ENCODE data around the gene RICTOR. TPM values are rescaled to one million over a fixed set of nuclear protein-coding genes. Genes with fewer than 3 reads are reported as not detected.

The RICTOR gene
- total and polyA plus RNA-seq, 7 donors = 2.5 to 50.1 (median 32.8) TPM

DNA sequence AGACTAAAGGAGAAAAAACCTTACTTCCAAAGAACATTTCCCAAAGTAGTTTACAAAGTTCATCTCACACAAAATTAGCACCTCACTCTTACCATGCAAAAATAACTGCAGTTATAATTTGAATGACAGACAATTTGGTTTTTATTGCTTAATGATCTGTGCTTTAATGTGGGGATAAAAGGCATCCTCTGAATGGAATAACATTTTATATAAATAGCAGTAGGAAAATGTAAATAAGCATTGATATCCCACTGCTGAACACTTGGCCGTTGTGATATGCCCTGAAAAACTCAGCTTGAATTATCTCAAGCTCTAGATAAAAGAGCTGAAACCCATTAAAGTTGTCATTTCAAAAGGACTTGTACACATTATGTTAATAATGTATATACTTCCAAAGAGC lies 135.2 kb downstream of the RICTOR start:
- TF ChIP-seq, protein P1, sequence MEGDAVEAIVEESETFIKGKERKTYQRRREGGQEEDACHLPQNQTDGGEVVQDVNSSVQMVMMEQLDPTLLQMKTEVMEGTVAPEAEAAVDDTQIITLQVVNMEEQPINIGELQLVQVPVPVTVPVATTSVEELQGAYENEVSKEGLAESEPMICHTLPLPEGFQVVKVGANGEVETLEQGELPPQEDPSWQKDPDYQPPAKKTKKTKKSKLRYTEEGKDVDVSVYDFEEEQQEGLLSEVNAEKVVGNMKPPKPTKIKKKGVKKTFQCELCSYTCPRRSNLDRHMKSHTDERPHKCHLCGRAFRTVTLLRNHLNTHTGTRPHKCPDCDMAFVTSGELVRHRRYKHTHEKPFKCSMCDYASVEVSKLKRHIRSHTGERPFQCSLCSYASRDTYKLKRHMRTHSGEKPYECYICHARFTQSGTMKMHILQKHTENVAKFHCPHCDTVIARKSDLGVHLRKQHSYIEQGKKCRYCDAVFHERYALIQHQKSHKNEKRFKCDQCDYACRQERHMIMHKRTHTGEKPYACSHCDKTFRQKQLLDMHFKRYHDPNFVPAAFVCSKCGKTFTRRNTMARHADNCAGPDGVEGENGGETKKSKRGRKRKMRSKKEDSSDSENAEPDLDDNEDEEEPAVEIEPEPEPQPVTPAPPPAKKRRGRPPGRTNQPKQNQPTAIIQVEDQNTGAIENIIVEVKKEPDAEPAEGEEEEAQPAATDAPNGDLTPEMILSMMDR (IDR thresholded peaks at IDR 0.05) = no peak
- no peak for TF ChIP-seq EP300 (IDR thresholded peaks at IDR 0.05)
- WGBS, 2 donors = 40 to 69% methylated on average over 1 of the region's 1 CpG
- peaks cover 0 to 75% (median 11%) of the 10 kb centered on the region in 4 donors for H3K36me3 ChIP-seq

DNA sequence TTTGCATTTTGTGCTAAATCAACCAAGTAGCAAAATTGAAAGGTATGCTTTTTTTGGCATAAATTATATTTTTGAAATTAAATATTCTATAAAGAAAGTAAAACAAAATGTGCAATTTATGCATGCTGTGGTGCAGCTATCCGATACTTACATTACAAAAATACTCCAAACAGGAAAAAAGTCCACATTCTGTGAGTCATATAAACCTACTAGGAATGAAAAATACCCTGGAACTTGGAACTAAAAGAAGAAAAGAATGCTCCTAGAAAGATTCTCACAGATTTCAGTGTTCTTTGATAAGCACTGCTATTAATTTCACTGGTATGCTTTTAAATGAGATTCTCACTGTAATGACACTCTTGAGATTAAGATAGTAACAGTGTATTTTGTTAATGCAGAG lies 135.8 kb downstream of the RICTOR start:
- TF ChIP-seq POLR2AphosphoS5 (IDR thresholded peaks at IDR 0.05) (no peak), POLR2A (IDR thresholded peaks at IDR 0.05) (no peak), EP300 (IDR thresholded peaks at IDR 0.05) (no peak)
- TF ChIP-seq, protein P1 (IDR thresholded peaks at IDR 0.05) = no peak
- H3K27me3 ChIP-seq = no peaks in the 10 kb centered on the region
- intact Hi-C loops (cut with DNase I) = no loop called here
- no peak overlapping the region for H3K27ac ChIP-seq
- DNase-seq = no peak
- peaks cover 1 to 75% (median 14%) of the 10 kb centered on the region in 4 donors for H3K36me3 ChIP-seq
- H3K4me3 ChIP-seq = no peak overlapping the region
- WGBS, 2 donors = 91 to 94% methylated on average over 1 of the region's 1 CpG
- H3K4me1 ChIP-seq = no peaks in the 10 kb centered on the region
- H3K9me3 ChIP-seq = no peaks in the 10 kb centered on the region

More for the DNA sequence above, 135.2 kb downstream of the RICTOR start:
- no peaks in the 10 kb centered on the region for H3K27me3 ChIP-seq
- no peak overlapping the region for H3K27ac ChIP-seq
- intact Hi-C loops (cut with DNase I) = no loop called here
- DNase-seq = no peak
- no peaks in the 10 kb centered on the region for H3K4me1 ChIP-seq
- no peak overlapping the region for H3K4me3 ChIP-seq
- H3K9me3 ChIP-seq = no peaks in the 10 kb centered on the region

DNA sequence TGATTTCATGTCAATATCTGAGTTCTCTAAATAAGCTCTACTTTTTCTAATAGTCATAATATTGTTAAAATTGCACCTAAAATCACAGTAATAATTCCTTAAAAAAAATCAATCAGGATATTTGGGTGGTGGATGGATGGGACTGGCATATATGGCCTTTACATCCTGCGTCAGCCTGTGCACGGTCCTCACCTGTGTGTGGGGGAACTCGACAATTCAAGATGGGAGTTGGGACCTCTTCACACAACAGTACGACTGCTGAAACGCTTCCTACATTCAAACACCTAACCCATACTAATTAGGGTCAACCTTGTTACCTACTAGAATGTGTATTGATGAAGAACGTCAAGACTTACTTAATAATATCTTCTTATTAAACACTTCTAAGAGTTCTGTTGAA lies 137.9 kb downstream of the RICTOR start:
- no peak for TF ChIP-seq POLR2AphosphoS5 (IDR thresholded peaks at IDR 0.05)
- no peak for TF ChIP-seq EP300 (IDR thresholded peaks at IDR 0.05)
- TF ChIP-seq POLR2A (IDR thresholded peaks at IDR 0.05) = no peak
- TF ChIP-seq, protein P1 (IDR thresholded peaks at IDR 0.05) = no peak
- 96 to 97% methylated on average over 6 of the region's 6 CpGs for WGBS, 2 donors
- intact Hi-C loops (cut with DNase I) = no loop called here

DNA sequence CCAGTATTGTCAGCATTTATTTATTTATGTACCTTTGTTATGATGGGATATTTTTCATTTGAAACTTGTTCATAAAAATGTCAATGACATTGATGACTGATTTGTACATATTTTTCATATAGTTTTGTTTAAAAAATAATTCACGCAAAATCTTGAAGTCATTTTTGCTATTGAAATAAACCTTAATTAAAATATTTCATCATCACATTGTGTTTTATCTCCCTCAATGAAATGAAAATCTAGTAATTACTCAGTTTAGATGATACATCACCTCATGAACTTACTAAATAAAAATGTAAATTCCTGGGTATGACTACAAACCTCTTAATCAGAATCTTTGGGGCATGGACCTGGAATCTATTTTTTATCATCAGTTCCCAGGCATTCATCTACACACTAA lies 138.8 kb downstream of the RICTOR start:
- H3K27me3 ChIP-seq = no peaks in the 10 kb centered on the region
- intact Hi-C loops (cut with DNase I) = no loop called here

More for the DNA sequence above, 137.9 kb downstream of the RICTOR start:
- H3K4me1 ChIP-seq = no peaks in the 10 kb centered on the region
- no peak overlapping the region for H3K4me3 ChIP-seq
- no peak overlapping the region for H3K27ac ChIP-seq
- peaks cover 16 to 74% (median 17%) of the 10 kb centered on the region in 4 donors for H3K36me3 ChIP-seq
- H3K9me3 ChIP-seq = no peaks in the 10 kb centered on the region
- H3K27me3 ChIP-seq = no peaks in the 10 kb centered on the region
- no peak for DNase-seq

More for the DNA sequence above, 138.8 kb downstream of the RICTOR start:
- Histone ChIP-seq H3K27ac (no peak overlapping the region), H3K36me3 (peaks cover 16 to 72% (median 17%) of the 10 kb centered on the region in 4 donors), H3K4me1 (no peaks in the 10 kb centered on the region), H3K9me3 (no peaks in the 10 kb centered on the region), H3K4me3 (no peak overlapping the region)
- WGBS, 2 donors = 94 to 96% methylated on average over 1 of the region's 1 CpG
- DNase-seq = no peak
- TF ChIP-seq EP300 (IDR thresholded peaks at IDR 0.05) (no peak), POLR2AphosphoS5 (IDR thresholded peaks at IDR 0.05) (no peak), POLR2A (IDR thresholded peaks at IDR 0.05) (no peak)
- TF ChIP-seq, protein P1 (IDR thresholded peaks at IDR 0.05) = no peak
